H9 (cell line): Measurements from ENCODE around the gene DCAF5. TPM values are rescaled to one million over a fixed set of nuclear protein-coding genes. Genes with fewer than 3 reads are reported as not detected.
A peak's percentile ranks its signal among the peaks of the same experiment; 100 is the strongest.

ENCODE experiments used
- DNase-seq: peaks from one replicate; pipeline ENCODE4 v3.0.0-alpha.2; 2017
- H2AFZ ChIP-seq: one replicate; pipeline ENCODE4 v1.6.1; 2013; ENCODE audit warnings: mild to moderate bottlenecking, low read length, control low read depth, moderate library complexity
- H2AK5ac ChIP-seq: 2 replicates; pipeline ENCODE4 v1.6.1; 2013; ENCODE audit warnings: low read length, control low read depth, mixed read lengths; ENCODE audit not compliant: insufficient read length
- H2BK120ac ChIP-seq: one replicate; pipeline ENCODE4 v1.6.1; 2013; ENCODE audit warnings: low read depth, mild to moderate bottlenecking, low read length, control low read depth, inconsistent platforms; ENCODE audit not compliant: poor library complexity, severe bottlenecking
- H2BK12ac ChIP-seq: 2 replicates; pipeline ENCODE4 v1.6.1; 2013; ENCODE audit warnings: low read length, control low read depth, mixed read lengths, low read depth; ENCODE audit not compliant: insufficient read length
- H2BK15ac ChIP-seq: 2 replicates; pipeline ENCODE4 v1.6.1; 2013; ENCODE audit warnings: low read depth, low read length, control low read depth
- H2BK20ac ChIP-seq: one replicate; pipeline ENCODE4 v1.6.1; 2013; ENCODE audit warnings: low read depth, mild to moderate bottlenecking, low read length, control low read depth, inconsistent platforms; ENCODE audit not compliant: poor library complexity, severe bottlenecking
- H2BK5ac ChIP-seq: 2 replicates; pipeline ENCODE4 v1.6.1; 2013; ENCODE audit warnings: low read length, control low read depth, mixed read lengths; ENCODE audit not compliant: insufficient read length
- H3K14ac ChIP-seq: 2 replicates; pipeline ENCODE4 v1.6.1; 2013; ENCODE audit warnings: low read length, control low read depth; ENCODE audit not compliant: insufficient read depth
- H3K18ac ChIP-seq: 2 replicates; pipeline ENCODE4 v1.6.1; 2013; ENCODE audit warnings: low read depth, mild to moderate bottlenecking, mixed read lengths, low read length, control low read depth; ENCODE audit not compliant: insufficient read length
- H3K23ac ChIP-seq: 2 replicates; pipeline ENCODE4 v1.6.1; 2013; ENCODE audit warnings: low read length, control low read depth, mixed read lengths, low read depth; ENCODE audit not compliant: insufficient read length
- H3K23me2 ChIP-seq: 2 replicates; pipeline ENCODE4 v1.6.1; 2013; ENCODE audit warnings: low read depth, mild to moderate bottlenecking, mixed read lengths, low read length, control low read depth; ENCODE audit not compliant: insufficient read length, poor library complexity, severe bottlenecking
- H3K27ac ChIP-seq: 2 replicates; pipeline ENCODE4 v1.5.1; 2013; ENCODE audit warnings: low read length, control low read depth, mixed read lengths, low read depth; ENCODE audit not compliant: insufficient read length
- H3K27me3 ChIP-seq: 2 replicates; pipeline ENCODE4 v1.6.1; 2013; ENCODE audit warnings: low read length, control low read depth, inconsistent platforms; ENCODE audit not compliant: insufficient read depth
- H3K4ac ChIP-seq: 2 replicates; pipeline ENCODE4 v1.6.1; 2013; ENCODE audit warnings: low read depth, mild to moderate bottlenecking, control low read depth, inconsistent platforms, low read length, moderate library complexity
- H3K4me1 ChIP-seq: 2 replicates; pipeline ENCODE4 v1.6.1; 2013; ENCODE audit warnings: low read length, control low read depth, inconsistent platforms; ENCODE audit not compliant: insufficient read depth
- H3K4me2 ChIP-seq: 2 replicates; pipeline ENCODE4 v1.6.1; 2013; ENCODE audit warnings: low read length, control low read depth, mixed read lengths; ENCODE audit not compliant: insufficient read length, insufficient read depth
- H3K56ac ChIP-seq: 2 replicates; pipeline ENCODE4 v1.6.1; 2013; ENCODE audit warnings: low read depth, mild to moderate bottlenecking, mixed read lengths, low read length, control low read depth; ENCODE audit not compliant: insufficient read length
- H3K79me1 ChIP-seq: 2 replicates; pipeline ENCODE4 v1.6.1; 2013; ENCODE audit warnings: low read depth, mild to moderate bottlenecking, moderate library complexity, low read length, control low read depth, inconsistent platforms; ENCODE audit not compliant: insufficient read depth, poor library complexity, severe bottlenecking
- H3K79me2 ChIP-seq: 2 replicates; pipeline ENCODE4 v1.6.1; 2013; ENCODE audit warnings: low read length, control low read depth, inconsistent platforms; ENCODE audit not compliant: insufficient read depth
- H3K9ac ChIP-seq: 2 replicates; pipeline ENCODE4 v1.6.1; 2013; ENCODE audit warnings: low read length, control low read depth, mixed read lengths; ENCODE audit not compliant: insufficient read length; ENCODE audit errors: extremely low read depth
- H3K9me3 ChIP-seq: one replicate; pipeline ENCODE4 v1.6.1; 2013; ENCODE audit warnings: low read depth, low read length, inconsistent platforms; ENCODE audit not compliant: control insufficient read depth
- H3T11ph ChIP-seq: one replicate; pipeline ENCODE4 v1.6.1; 2013; ENCODE audit warnings: mild to moderate bottlenecking, low read length, control low read depth, inconsistent platforms
- H4K20me1 ChIP-seq: one replicate; pipeline ENCODE4 v1.6.1; 2013; ENCODE audit not compliant: control insufficient read depth, insufficient read length, insufficient read depth
- H4K5ac ChIP-seq: 2 replicates; pipeline ENCODE4 v1.6.1; 2013; ENCODE audit warnings: low read depth, mild to moderate bottlenecking, mixed read lengths, low read length, control low read depth; ENCODE audit not compliant: insufficient read length
- H4K8ac ChIP-seq: replicated peaks from 2 replicates; pipeline ENCODE4 v1.6.1; 2013; ENCODE audit warnings: low read length, control low read depth, mixed read lengths, low read depth; ENCODE audit not compliant: insufficient read length
- H4K91ac ChIP-seq: 2 replicates; pipeline ENCODE4 v1.6.1; 2013; ENCODE audit warnings: low read depth, mild to moderate bottlenecking, moderate library complexity, mixed read lengths, low read length, control low read depth; ENCODE audit not compliant: insufficient read length
- H3K27ac Mint-ChIP-seq, 3 experiments: 2 replicates in 2 of 3; 3 replicates in 1 of 3; pipeline ENCODE4 v1.8.0; 2020 to 2021; ENCODE audit warnings: mixed read lengths in 3 of 3, mild to moderate bottlenecking in 1 of 3, moderate library complexity in 1 of 3
- H3K27me3 Mint-ChIP-seq: 2 replicates; pipeline ENCODE4 v1.8.0; 2021; ENCODE audit warnings: low read depth, mild to moderate bottlenecking, moderate library complexity, mixed read lengths
- H3K36me3 Mint-ChIP-seq, 3 experiments: 2 replicates in 2 of 3; 3 replicates in 1 of 3; pipeline ENCODE4 v1.8.0; 2020 to 2021; ENCODE audit warnings: low read depth in 3 of 3, mixed read lengths in 3 of 3; ENCODE audit not compliant: insufficient read depth in 1 of 3
- H3K4me1 Mint-ChIP-seq, 2 experiments: 2 replicates each; pipeline ENCODE4 v1.8.0; 2020; ENCODE audit warnings: mixed read lengths in 2 of 2
- H3K4me3 Mint-ChIP-seq, 2 experiments: 2 replicates in 1 of 2; 3 replicates in 1 of 2; pipeline ENCODE4 v1.8.0; 2020 to 2021; ENCODE audit warnings: mild to moderate bottlenecking in 2 of 2, mixed read lengths in 2 of 2, moderate library complexity in 1 of 2
- H3K9me3 Mint-ChIP-seq, 2 experiments: 2 replicates in 1 of 2; 3 replicates in 1 of 2; pipeline ENCODE4 v1.8.0; 2020; ENCODE audit warnings: mild to moderate bottlenecking in 2 of 2, mixed read lengths in 2 of 2, moderate library complexity in 1 of 2
- CTCF ChIP-seq: fragments of 200-600 bp; sonication (generic); conservative IDR thresholded peaks from 3 replicates; pipeline ENCODE4 v1.8.0; 2021; ENCODE audit warnings: antibody characterized with exemption, mild to moderate bottlenecking
- WGBS: extraction: QIAGEN DNeasy Blood & Tissue Kit; methylation state at CpG from one replicate; pipeline ENCODE4 v1.1.7; 2013; ENCODE audit warnings: missing lambda C conversion rate, low lambda C conversion rate, mixed read lengths; ENCODE audit not compliant: insufficient read length; ENCODE audit errors: extremely low coverage; 5-methylcytosine and 5-hydroxymethylcytosine counted together
- total RNA-seq: library from RNA; stranded (reverse); gene quantifications from 2 replicates; pipeline ENCODE4 v1.2.1, GENCODE V29; 2021

DCAF5 gene
- total RNA-seq, 1 experiment from 2014 or later: 31.4 TPM

GRCh38 chr14:69131176-69131575 is 21.7 kb downstream of the DCAF5 start:
- no peak overlapping the region for H2AK5ac ChIP-seq
- no peaks in the 10 kb centered on the region for H3K27me3 ChIP-seq
- H3K9ac ChIP-seq: no peak overlapping the region
- no peak overlapping the region for H2BK120ac ChIP-seq
- no peak overlapping the region for H2BK20ac ChIP-seq
- Mint-ChIP-seq H3K36me3 (no peaks in the 10 kb centered on the region), H3K4me1 (peaks cover 12 to 16% of the 10 kb centered on the region in 2 experiments), H3K27me3 (no peaks in the 10 kb centered on the region), H3K9me3 (no peaks in the 10 kb centered on the region), H3K4me3 (no peak overlapping the region), H3K27ac (peak overlapping the region in 2 of 3 experiments; percentile 34 to 76; a peak in 1 of 7 replicates)
- H3K9me3 ChIP-seq: no peaks in the 10 kb centered on the region
- H3K79me2 ChIP-seq: no peaks in the 10 kb centered on the region
- H4K20me1 ChIP-seq: no peaks in the 10 kb centered on the region
- no peak overlapping the region for H3K18ac ChIP-seq
- DNase-seq: no peak
- H3K27ac ChIP-seq: no peak overlapping the region
- H3K14ac ChIP-seq: no peak overlapping the region
- H3K79me1 ChIP-seq: no peaks in the 10 kb centered on the region
- TF ChIP-seq CTCF: no peak
- WGBS: no CpG with 5 or more reads among the region's 2 CpGs
- no peak overlapping the region for H3T11ph ChIP-seq
- H4K91ac ChIP-seq: no peak overlapping the region
- H2BK12ac ChIP-seq: no peak overlapping the region
- H4K8ac ChIP-seq: no peak overlapping the region
- H3K23me2 ChIP-seq: no peaks in the 10 kb centered on the region
- H2AFZ ChIP-seq: no peak overlapping the region
- H3K4me2 ChIP-seq: no peak overlapping the region
- no peak overlapping the region for H3K23ac ChIP-seq
- no peak overlapping the region for H2BK15ac ChIP-seq
- no peak overlapping the region for H2BK5ac ChIP-seq
- no peak overlapping the region for H3K4ac ChIP-seq
- H3K56ac ChIP-seq: no peak overlapping the region
- H4K5ac ChIP-seq: no peak overlapping the region
- H3K4me1 ChIP-seq: no peaks in the 10 kb centered on the region
